Lower leg skin (tissue), 4 donors: ENCODE measurements around the gene CD99. TPM values are rescaled to one million over a fixed set of nuclear protein-coding genes. Genes with fewer than 3 reads are reported as not detected.
A peak's percentile ranks its signal among the peaks of the same experiment; 100 is the strongest.

Experiments
- DNase-seq, 2 donors: peaks; one replicate each; pipeline ENCODE4 v3.0.0-alpha.2; 2019; ENCODE audit warnings: low spot score in 2 of 2
- H3K4me3 ChIP-seq: fragments of 200-600 bp; sonication (generic); 2 replicates; pipeline ENCODE4 v1.5.1; 2017; ENCODE audit warnings: mild to moderate bottlenecking, low read depth; ENCODE audit not compliant: poor library complexity, severe bottlenecking
- POLR2A ChIP-seq, 2 donors: fragments of 450-650 bp; IDR thresholded peaks; one replicate each; pipeline ENCODE4 v1.6.1; 2016 to 2017; ENCODE audit warnings: antibody characterized with exemption in 2 of 2, mild to moderate bottlenecking in 1 of 2, moderate library complexity in 1 of 2
- WGBS, 2 donors: methylation state at CpG; one replicate each; pipeline ENCODE4 v1.1.5; 2018; 5-methylcytosine and 5-hydroxymethylcytosine counted together
- intact Hi-C: fragments of 100-400 bp; cut with DNase I; formaldehyde crosslinking; loops from one replicate; pipeline ENCODE4 v1.15.0; 2023; ENCODE audit warnings: low total_unique reads
- total RNA-seq, 4 donors: library from RNA; depleted of rRNA; stranded (reverse); fragments of >200 nt; gene quantifications; one replicate each; pipeline ENCODE4 v1.1.0, GENCODE V29; 2016
- TF ChIP-seq, protein P1 (sequence below), 3 donors: fragments of 450-650 bp; IDR thresholded peaks; one replicate each; pipeline ENCODE4 v1.5.1; 2016; ENCODE audit warnings: antibody characterized with exemption in 3 of 3, mild to moderate bottlenecking in 3 of 3, moderate library complexity in 2 of 3

Gene CD99
- total RNA-seq, 4 donors from 2014 or later, result 168 to 384 (median 194) TPM

DNA sequence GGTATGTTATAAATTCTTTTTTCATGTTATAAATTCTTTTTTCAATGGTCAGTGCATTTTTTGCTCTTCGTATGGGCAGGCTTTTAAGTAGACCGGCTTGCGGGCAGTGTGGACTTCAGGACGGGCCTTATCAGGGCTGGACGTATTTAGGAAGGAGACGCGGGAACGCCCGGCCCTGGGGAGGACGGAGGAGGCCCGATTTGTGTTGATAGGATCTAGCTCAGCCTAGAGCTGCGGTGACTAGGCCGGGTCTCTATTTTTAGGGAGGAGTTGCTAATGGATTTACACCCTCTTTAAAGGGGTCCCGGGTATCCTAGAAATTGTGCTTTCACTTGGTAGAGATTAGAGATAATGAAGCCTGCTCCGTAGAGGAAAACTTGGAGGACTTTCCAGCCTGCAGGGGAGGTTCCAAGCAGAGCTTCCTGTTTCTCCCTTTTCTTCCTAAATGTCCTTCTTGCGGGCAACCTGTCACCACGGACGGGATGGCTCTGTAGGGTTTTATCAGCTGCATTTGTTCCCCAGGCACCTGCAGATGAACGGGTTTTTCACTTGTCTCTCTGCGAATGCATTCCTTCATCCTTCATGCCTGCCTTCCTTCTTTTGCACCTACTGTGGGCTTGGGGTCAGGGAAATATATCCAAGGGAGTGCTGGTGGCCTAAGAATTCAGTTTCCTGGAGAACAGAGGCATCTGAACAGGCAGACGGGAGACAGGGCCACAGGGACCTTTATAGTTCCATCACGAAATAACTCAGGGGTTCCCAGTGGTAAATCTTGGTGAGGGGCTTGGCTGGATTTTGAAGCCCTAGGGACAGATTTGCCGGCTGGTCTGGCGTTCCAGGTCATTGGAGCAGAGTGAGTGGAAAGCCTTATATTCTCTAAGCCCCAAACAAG is 1.4 kb downstream of the CD99 start:
- peak in 1 of 2 donors; percentile 90 for DNase-seq
- intact Hi-C loops, result no loop called here
- TF ChIP-seq, protein P1, sequence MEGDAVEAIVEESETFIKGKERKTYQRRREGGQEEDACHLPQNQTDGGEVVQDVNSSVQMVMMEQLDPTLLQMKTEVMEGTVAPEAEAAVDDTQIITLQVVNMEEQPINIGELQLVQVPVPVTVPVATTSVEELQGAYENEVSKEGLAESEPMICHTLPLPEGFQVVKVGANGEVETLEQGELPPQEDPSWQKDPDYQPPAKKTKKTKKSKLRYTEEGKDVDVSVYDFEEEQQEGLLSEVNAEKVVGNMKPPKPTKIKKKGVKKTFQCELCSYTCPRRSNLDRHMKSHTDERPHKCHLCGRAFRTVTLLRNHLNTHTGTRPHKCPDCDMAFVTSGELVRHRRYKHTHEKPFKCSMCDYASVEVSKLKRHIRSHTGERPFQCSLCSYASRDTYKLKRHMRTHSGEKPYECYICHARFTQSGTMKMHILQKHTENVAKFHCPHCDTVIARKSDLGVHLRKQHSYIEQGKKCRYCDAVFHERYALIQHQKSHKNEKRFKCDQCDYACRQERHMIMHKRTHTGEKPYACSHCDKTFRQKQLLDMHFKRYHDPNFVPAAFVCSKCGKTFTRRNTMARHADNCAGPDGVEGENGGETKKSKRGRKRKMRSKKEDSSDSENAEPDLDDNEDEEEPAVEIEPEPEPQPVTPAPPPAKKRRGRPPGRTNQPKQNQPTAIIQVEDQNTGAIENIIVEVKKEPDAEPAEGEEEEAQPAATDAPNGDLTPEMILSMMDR (IDR thresholded peaks at IDR 0.05), result no peak
- no peak for TF ChIP-seq POLR2A (IDR thresholded peaks at IDR 0.05)

DNA sequence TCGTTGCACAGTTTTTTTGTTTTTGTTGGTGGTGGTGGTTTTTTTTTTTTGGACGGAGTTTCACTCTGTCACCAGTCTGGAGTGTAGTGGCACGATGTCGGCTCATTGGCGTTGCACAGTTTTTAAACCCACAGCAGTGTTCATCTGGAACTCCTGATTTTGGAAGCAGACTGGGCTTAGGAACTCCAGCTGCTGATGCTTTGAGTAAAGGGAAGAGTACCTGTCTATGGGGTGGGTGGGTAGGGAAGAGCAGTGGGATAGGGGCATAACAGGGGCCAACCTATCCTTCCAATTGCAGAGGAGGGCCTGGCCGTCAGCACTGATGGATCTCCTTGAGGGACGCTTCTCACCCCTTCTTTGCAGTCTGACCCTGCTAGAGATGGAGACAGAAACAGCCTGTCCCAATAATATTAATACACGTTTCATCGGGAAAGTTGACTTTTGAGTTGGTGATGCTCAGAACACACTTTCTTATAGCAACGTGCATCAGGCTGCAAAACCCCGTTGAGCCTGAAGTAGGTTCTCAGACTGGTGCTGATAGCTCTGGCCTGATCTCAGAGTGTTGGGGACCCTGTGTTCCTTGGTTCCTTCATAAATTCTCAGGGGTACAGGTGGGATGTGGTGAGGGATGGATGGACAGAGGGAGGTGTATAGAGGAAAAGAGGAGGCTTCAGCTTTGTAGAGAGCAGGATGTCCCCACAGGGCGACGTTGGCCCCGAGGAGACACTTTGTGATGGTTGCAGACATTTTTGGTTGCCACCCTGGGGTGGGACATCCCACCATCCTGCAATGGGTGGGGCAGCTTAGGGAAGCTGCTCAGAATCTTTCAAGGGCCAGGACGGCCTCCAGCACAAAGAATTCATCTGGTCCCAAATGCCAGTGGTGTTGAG is 2.3 kb downstream of the CD99 start:
- TF ChIP-seq, protein P1 (IDR thresholded peaks at IDR 0.05), result no peak
- no peak for TF ChIP-seq POLR2A (IDR thresholded peaks at IDR 0.05)
- intact Hi-C loops, result no loop called here
- DNase-seq, result no peak
- no peak overlapping the region for H3K4me3 ChIP-seq
- WGBS, 2 donors, result 34 to 42% methylated on average over 15 of the region's 15 CpGs

More for the DNA sequence above, 1.4 kb downstream of the CD99 start:
- WGBS, 2 donors, result 6 to 11% methylated on average over 24 of the region's 24 CpGs
- peak overlapping the region; percentile 84 for H3K4me3 ChIP-seq

DNA sequence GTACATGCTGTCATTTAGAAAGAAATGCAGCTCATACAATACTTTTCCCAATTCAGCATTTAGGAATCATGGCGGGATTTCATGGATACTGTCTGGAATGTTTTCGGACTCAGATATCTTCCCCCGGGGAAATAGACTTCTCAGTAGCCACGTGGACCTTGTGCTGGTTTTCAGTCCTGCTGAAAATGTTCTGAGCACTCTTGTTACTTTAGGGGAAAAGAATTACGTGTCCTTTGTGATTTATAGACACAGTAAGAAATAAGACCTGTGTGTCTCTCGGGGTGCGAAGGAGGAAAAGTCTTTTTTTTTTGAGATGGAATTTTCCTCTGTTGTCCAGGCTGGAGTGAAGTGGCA is 3.8 kb downstream of the CD99 start:
- TF ChIP-seq, protein P1 (IDR thresholded peaks at IDR 0.05), result no peak
- TF ChIP-seq POLR2A (IDR thresholded peaks at IDR 0.05), result no peak
- intact Hi-C loops, result no loop called here
- no peak overlapping the region for H3K4me3 ChIP-seq

DNA sequence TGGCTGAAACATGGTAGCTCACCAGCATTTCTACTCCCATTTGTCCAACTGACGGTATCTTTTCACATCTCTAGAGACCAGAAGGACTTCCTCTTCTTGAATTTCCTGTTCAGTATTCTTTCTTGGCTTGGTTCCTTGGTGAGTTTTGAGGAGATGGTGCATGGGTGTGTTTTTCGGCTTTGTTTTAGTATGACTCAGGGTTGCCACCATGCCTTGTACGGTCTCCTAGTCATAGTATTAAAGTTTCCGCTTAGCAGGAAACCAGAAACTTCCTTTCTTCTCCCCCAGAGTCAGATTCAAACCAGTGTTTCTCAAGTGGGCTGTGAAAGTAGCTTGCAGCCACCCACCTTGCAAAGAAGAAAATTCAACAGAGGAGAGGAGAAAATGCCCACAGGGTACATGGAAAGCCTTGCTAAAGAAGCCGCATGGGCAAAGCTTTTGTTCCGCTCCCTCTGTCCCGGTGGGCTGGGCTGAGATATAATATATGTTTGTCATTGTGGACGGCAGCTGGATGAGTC is 5.7 kb downstream of the CD99 start:
- H3K4me3 ChIP-seq, result no peak overlapping the region

More for the DNA sequence above, 3.8 kb downstream of the CD99 start:
- DNase-seq, result no peak
- WGBS, 2 donors, result 61 to 67% methylated on average over 7 of the region's 7 CpGs

DNA sequence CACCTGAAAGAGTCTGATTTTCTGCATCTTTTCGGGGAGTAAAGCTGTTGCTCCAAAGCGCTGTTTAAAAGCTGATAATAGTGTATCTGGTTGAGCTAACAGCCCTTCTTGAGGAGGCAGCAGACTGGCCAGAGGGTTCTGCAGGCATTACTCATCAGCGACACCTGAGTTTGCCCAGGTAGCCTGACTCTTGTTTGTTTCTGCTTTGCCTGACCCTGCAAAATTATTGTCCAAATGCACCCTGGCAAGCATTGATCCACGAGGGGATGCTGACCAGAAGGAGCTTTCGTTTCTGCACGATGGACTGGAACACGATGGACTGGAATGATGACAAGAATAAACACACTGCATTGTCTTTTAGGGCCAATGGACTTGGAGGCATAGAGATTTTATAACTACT is 6.2 kb downstream of the CD99 start:
- TF ChIP-seq POLR2A (IDR thresholded peaks at IDR 0.05), result no peak
- TF ChIP-seq, protein P1 (IDR thresholded peaks at IDR 0.05), result no peak
- peak in 1 of 2 donors; percentile 66 for DNase-seq
- H3K4me3 ChIP-seq, result no peak overlapping the region
- intact Hi-C loops, result no loop called here
- 38% methylated on average over 7 of the region's 7 CpGs for WGBS, 2 donors

More for the DNA sequence above, 5.7 kb downstream of the CD99 start:
- 20 to 27% methylated on average over 8 of the region's 8 CpGs for WGBS, 2 donors
- no peak for TF ChIP-seq POLR2A (IDR thresholded peaks at IDR 0.05)
- TF ChIP-seq, protein P1 (IDR thresholded peaks at IDR 0.05), result no peak
- DNase-seq, result peak in 1 of 2 donors; percentile 68
- intact Hi-C loops, result no loop called here
